ENCODE measurements around the gene ALDH1A3.

ALDH1A3 gene

DNA sequence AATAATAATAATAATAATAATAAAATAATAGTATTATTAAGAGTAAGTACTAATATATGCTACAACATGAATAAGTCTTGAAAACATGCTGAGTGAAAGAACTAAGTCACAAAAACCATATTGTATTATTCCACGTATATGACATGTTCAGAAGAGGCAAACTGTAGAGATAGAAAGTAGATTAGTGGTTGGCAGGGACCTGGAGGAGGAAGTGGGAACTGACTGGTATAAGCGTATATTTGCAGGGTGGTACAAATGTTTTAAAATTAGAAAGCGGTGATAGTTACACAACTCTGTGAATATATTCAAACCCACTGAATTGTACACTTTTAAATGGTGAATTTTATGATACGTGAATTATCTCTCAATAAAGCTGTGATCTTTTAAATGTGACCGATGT is 72.3 kb downstream of the ALDH1A3 start:
- DNase-seq (ENCODE audit: low read depth in 2 of 2) = no peak

GRCh38 chr15:100952566-100952965 is 72.9 kb downstream of the ALDH1A3 start:
- DNase-seq (ENCODE audit: low read depth in 2 of 2) = no peak

- no peak for DNase-seq (ENCODE audit: low read depth in 2 of 2)
These were observed 78.9 kb downstream of the ALDH1A3 start for GRCh38 chr15:100958326-100959065.

GRCh38 chr15:100959066-100960050 is 79.7 kb downstream of the ALDH1A3 start:
- no peak for DNase-seq (ENCODE audit: low read depth in 2 of 2)
